ENCODE measurements around the gene YWHAB. TPM values are rescaled to one million over a fixed set of nuclear protein-coding genes. Genes with fewer than 3 reads are reported as not detected.
A peak's percentile ranks its signal among the peaks of the same experiment; 100 is the strongest.

YWHAB gene
- total RNA-seq, 1 experiment from 2014 or later: 267 TPM

- Histone ChIP-seq H3K36me3 (ENCODE audit: control insufficient read depth, insufficient read depth, low read length) (peaks cover 6% of the 10 kb centered on the region; the same call in 1 of the 2 replicates), H3K4me3 (ENCODE audit: low read depth in 2 of 2, low read length in 2 of 2) (no peak overlapping the region), H3K4me1 (ENCODE audit: control insufficient read depth, insufficient read depth, low read length) (peaks cover 6% of the 10 kb centered on the region; the same call in 1 of the 2 replicates), H3K27me3 (ENCODE audit: control insufficient read depth, insufficient read depth, low read length) (no peaks in the 10 kb centered on the region), H3K9me3 (ENCODE audit: control insufficient read depth, insufficient read depth, low read depth, low read length) (no peaks in the 10 kb centered on the region), H3K27ac (ENCODE audit: low read length) (0 out of 2 replicates have a peak overlapping the region, but pooled peaks have one; percentile 13)
- CTCF ChIA-PET: no interaction called here
- no peak for TF ChIP-seq CTCF (IDR thresholded peaks at IDR 0.05)
- TF ChIP-seq REST (IDR thresholded peaks at IDR 0.05; ENCODE audit: insufficient read depth in 1 of 2, low read depth in 2 of 2, low read length in 1 of 2): no peak
- no peak for TF ChIP-seq POLR2AphosphoS5 (IDR thresholded peaks at IDR 0.05; ENCODE audit: low read depth, low read length)
- TF ChIP-seq TCF7L2 (IDR thresholded peaks at IDR 0.05; ENCODE audit: low read depth, low read length): no peak
- TF ChIP-seq SIN3A (IDR thresholded peaks at IDR 0.05; ENCODE audit: borderline replicate concordance, insufficient read depth, low read depth, low read length): no peak
- in situ Hi-C loops (cut with HindIII; ENCODE audit: low pct_unique_long_range_greater_than_20kb, low sequenced_read_pairs) (no loop called here), intact Hi-C loops (cut with micrococcal nuclease; ENCODE audit: unreplicated experiment) (no loop called here)
- no TSS peak for BruUV-seq (replicated peaks)
- DNase-seq (ENCODE audit: low read depth, low spot score) (no peak), ATAC-seq (no peak)
- POLR2A ChIA-PET: no interaction called here
Observed at GRCh38 chr20:44912189-44912588, 26.7 kb downstream of the YWHAB start.

GRCh38 chr20:44914924-44915323 lies 29.4 kb downstream of the YWHAB start:
- in situ Hi-C loops (cut with HindIII; ENCODE audit: low pct_unique_long_range_greater_than_20kb, low sequenced_read_pairs): no loop called here
- ATAC-seq (no peak), DNase-seq (ENCODE audit: low read depth, low spot score) (no peak)
- intact Hi-C loops (cut with micrococcal nuclease; ENCODE audit: unreplicated experiment): no loop called here
- BruUV-seq (replicated peaks): no TSS peak
- Histone ChIP-seq H3K27me3 (ENCODE audit: control insufficient read depth, insufficient read depth, low read length) (no peaks in the 10 kb centered on the region), H3K36me3 (ENCODE audit: control insufficient read depth, insufficient read depth, low read length) (peaks cover 6% of the 10 kb centered on the region; the same call in 1 of the 2 replicates), H3K4me3 (ENCODE audit: low read depth in 2 of 2, low read length in 2 of 2) (no peak overlapping the region), H3K9me3 (ENCODE audit: control insufficient read depth, insufficient read depth, low read depth, low read length) (no peaks in the 10 kb centered on the region), H3K4me1 (ENCODE audit: control insufficient read depth, insufficient read depth, low read length) (no peaks in the 10 kb centered on the region), H3K27ac (ENCODE audit: low read length) (no peak overlapping the region)
- TF ChIP-seq REST (IDR thresholded peaks at IDR 0.05; ENCODE audit: insufficient read depth in 1 of 2, low read depth in 2 of 2, low read length in 1 of 2) (no peak), TCF7L2 (IDR thresholded peaks at IDR 0.05; ENCODE audit: low read depth, low read length) (no peak), SIN3A (IDR thresholded peaks at IDR 0.05; ENCODE audit: borderline replicate concordance, insufficient read depth, low read depth, low read length) (no peak), CTCF (IDR thresholded peaks at IDR 0.05) (no peak), POLR2AphosphoS5 (IDR thresholded peaks at IDR 0.05; ENCODE audit: low read depth, low read length) (no peak)
- CTCF ChIA-PET: no interaction called here
- POLR2A ChIA-PET: no interaction called here
